ENCODE data around the gene CYP4F12. TPM values are rescaled to one million over a fixed set of nuclear protein-coding genes. Genes with fewer than 3 reads are reported as not detected.

The CYP4F12 gene
- total RNA-seq (2022; extraction: Qiagen RNA extraction; ENCODE audit: low read depth) = 1.4 to 3.3 TPM (median 1.9 TPM) in 5 replicates

GRCh38 chr19:15672580-15673175, at the start of gene CYP4F12:
CYP4F12 (plus strand) TSS chr19:15673087; CDS start chr19:15673530, 443 bp downstream.

GRCh38 chr19:15640294-15640903, 32.5 kb upstream of the CYP4F12 start, which contains the start of gene CYP4F3:
CYP4F3 (plus strand) TSS chr19:15640897; CDS start chr19:15641416, 519 bp downstream.

GRCh38 chr19:15727724-15728123, 54.8 kb downstream of the CYP4F12 start, which contains the start of gene OR10H2:
OR10H2 (plus strand) TSS chr19:15728024; CDS start chr19:15728044, 20 bp downstream.

GRCh38 chr19:15737722-15738121, 64.8 kb downstream of the CYP4F12 start, which contains the start of gene OR10H3:
OR10H3 (plus strand) TSS chr19:15737985; CDS start chr19:15741393, 3,408 bp downstream.

Other genes starting within 250 kb of the CYP4F12 start
- gene WIZ, start 223.1 kb upstream of the CYP4F12 start, total RNA-seq (2022; extraction: Qiagen RNA extraction; ENCODE audit: low read depth) = 15.5 to 24.5 TPM (median 22.0 TPM) in 5 replicates
- 0.05 TPM in 1 of 5 replicates, not detected in the others for gene RASAL3, start 208.5 kb upstream of the CYP4F12 start, total RNA-seq (2022; extraction: Qiagen RNA extraction; ENCODE audit: low read depth)
- 0.07 to 0.10 TPM in 2 of 5 replicates, not detected in the others for gene PGLYRP2, start 193.6 kb upstream of the CYP4F12 start, total RNA-seq (2022; extraction: Qiagen RNA extraction; ENCODE audit: low read depth)
- gene CYP4F22, start 164.6 kb upstream of the CYP4F12 start, total RNA-seq (2022; extraction: Qiagen RNA extraction; ENCODE audit: low read depth) = 0.04 to 0.08 TPM (median 0.08 TPM) in 5 replicates
- not detected in 5 replicates for gene CYP4F8, start 57.9 kb upstream of the CYP4F12 start, total RNA-seq (2022; extraction: Qiagen RNA extraction; ENCODE audit: low read depth)
- gene CYP4F3, start 32.2 kb upstream of the CYP4F12 start, total RNA-seq (2022; extraction: Qiagen RNA extraction; ENCODE audit: low read depth) = 1.8 to 3.2 TPM (median 2.6 TPM) in 5 replicates
- gene OR10H2, start 54.9 kb downstream of the CYP4F12 start, total RNA-seq (2022; extraction: Qiagen RNA extraction; ENCODE audit: low read depth) = not detected in 5 replicates
- gene OR10H3, start 64.9 kb downstream of the CYP4F12 start, total RNA-seq (2022; extraction: Qiagen RNA extraction; ENCODE audit: low read depth) = not detected in 5 replicates
- not detected in 5 replicates for gene OR10H5, start 114.6 kb downstream of the CYP4F12 start, total RNA-seq (2022; extraction: Qiagen RNA extraction; ENCODE audit: low read depth)
- not detected in 5 replicates for gene OR10H1, start 142.6 kb downstream of the CYP4F12 start, total RNA-seq (2022; extraction: Qiagen RNA extraction; ENCODE audit: low read depth)
- gene CYP4F2, start 225.0 kb downstream of the CYP4F12 start, total RNA-seq (2022; extraction: Qiagen RNA extraction; ENCODE audit: low read depth) = 0.07 to 0.20 TPM (median 0.11 TPM) in 4 of 5 replicates, not detected in the other

All from A549 treated with DMSO at 1 μM for 4 hours (cell line).